ENCODE measurements around the gene IQSEC2. TPM values are rescaled to one million over a fixed set of nuclear protein-coding genes. Genes with fewer than 3 reads are reported as not detected.

The IQSEC2 gene
- total RNA-seq, 1 donor from 2014 or later, result 9.8 TPM

DNA sequence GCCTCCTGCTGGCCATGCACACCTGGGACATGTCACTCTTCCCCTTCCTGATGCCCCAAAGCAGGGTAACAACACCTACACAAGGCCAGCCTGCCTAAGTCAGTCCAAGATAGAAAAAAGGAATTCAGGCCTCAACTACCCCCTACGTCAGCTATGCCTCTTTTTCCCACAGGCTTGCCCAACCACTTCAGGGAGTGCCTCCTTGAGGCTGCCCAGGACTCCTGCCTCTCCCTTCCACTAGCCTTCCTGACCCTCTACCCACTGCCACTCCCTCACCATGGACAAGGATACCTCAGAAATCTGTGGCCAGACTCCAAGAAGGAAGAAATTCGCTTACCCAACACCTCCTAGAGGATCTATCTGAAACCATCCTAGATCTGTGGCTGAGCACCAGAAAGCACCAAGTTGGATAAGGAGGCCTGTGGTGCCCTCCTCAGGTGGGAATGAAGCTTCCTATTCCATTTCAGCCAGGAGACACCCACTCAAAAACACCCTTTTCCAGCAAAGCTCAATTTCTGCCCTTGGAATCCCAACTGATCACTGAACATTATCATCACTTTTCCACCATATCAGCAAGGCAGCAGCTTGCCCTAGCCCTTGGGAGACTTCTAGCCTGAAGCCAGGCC is 58.2 kb downstream of the IQSEC2 start:
- DNase-seq (ENCODE audit: low spot score in 2 of 2), result no peak
- no peak for FAIRE-seq

Small RNA genes lying within 50 kb of the gene (small RNA-seq; reads per million reads assigned to genes)
- gene RF00019, result not detected

Other genes starting within 250 kb of the IQSEC2 start
- 21.2 TPM for gene GPR173, start 232.8 kb downstream of the IQSEC2 start, total RNA-seq
- gene TSPYL2, start 199.2 kb downstream of the IQSEC2 start, total RNA-seq, result 10.2 TPM
- 22.8 TPM for gene KANTR, start 187.4 kb downstream of the IQSEC2 start, total RNA-seq
- 62.4 TPM for gene KDM5C, start 56.4 kb downstream of the IQSEC2 start, total RNA-seq
- 13.9 TPM for gene SMC1A, start 141.1 kb upstream of the IQSEC2 start, total RNA-seq
- gene RIBC1, start 141.3 kb upstream of the IQSEC2 start, total RNA-seq, result 0.41 TPM
- gene HSD17B10, start 152.8 kb upstream of the IQSEC2 start, total RNA-seq, result 31.0 TPM